MCF 10A (cell line): ENCODE results near the gene TBC1D19. TPM values are rescaled to one million over a fixed set of nuclear protein-coding genes. Genes with fewer than 3 reads are reported as not detected.

Experiments
- BruUV-seq: library from RNA; stranded (reverse); fragments of 400-500 nt; replicated peaks from 2 replicates; lab custom pipeline; 2021; lab: Mats Ljungman, UMichigan
- CTCF ChIA-PET: fragments of 300-600 bp; sonication (Branson Sonifier 250); formaldehyde crosslinking; extraction: SDS; loops from one replicate; lab custom pipeline; 2021; ENCODE audit warnings: antibody characterized with exemption, inconsistent platforms; lab: Yijun Ruan, JAX
- POLR2A ChIA-PET: fragments of 300-600, 350-650 bp; sonication (Branson Sonifier 250); formaldehyde crosslinking; extraction: SDS; loops from one replicate; lab custom pipeline; 2020; ENCODE audit warnings: antibody characterized with exemption, inconsistent platforms; lab: Yijun Ruan, JAX
- DNase-seq: peaks from one replicate; pipeline ENCODE4 v3.0.0-alpha.2; 2018; ENCODE audit not compliant: unreplicated experiment
- H3K27ac Mint-ChIP-seq: one replicate; pipeline ENCODE4 v1.8.0; 2022; ENCODE audit warnings: mild to moderate bottlenecking, low read depth, mixed read lengths; ENCODE audit not compliant: unreplicated experiment
- H3K27me3 Mint-ChIP-seq: one replicate; pipeline ENCODE4 v1.8.0; 2022; ENCODE audit warnings: mixed read lengths; ENCODE audit not compliant: insufficient read depth, unreplicated experiment
- H3K36me3 Mint-ChIP-seq: one replicate; pipeline ENCODE4 v1.8.0; 2022; ENCODE audit warnings: mild to moderate bottlenecking, moderate library complexity, mixed read lengths; ENCODE audit not compliant: insufficient read depth, unreplicated experiment
- H3K4me1 Mint-ChIP-seq: one replicate; pipeline ENCODE4 v1.8.0; 2022; ENCODE audit warnings: mixed read lengths; ENCODE audit not compliant: insufficient read depth, unreplicated experiment
- H3K4me3 Mint-ChIP-seq: one replicate; pipeline ENCODE4 v1.8.0; 2022; ENCODE audit warnings: mild to moderate bottlenecking, moderate library complexity, mixed read lengths; ENCODE audit not compliant: unreplicated experiment
- H3K9me3 Mint-ChIP-seq: one replicate; pipeline ENCODE4 v1.8.0; 2022; ENCODE audit warnings: mixed read lengths; ENCODE audit not compliant: unreplicated experiment
- intact Hi-C: fragments of 100-400 bp; cut with micrococcal nuclease; formaldehyde crosslinking; loops from 2 replicates; pipeline ENCODE4 v1.14.1; 2022
- total RNA-seq: library from RNA; stranded (reverse); gene quantifications from 2 replicates; pipeline ENCODE4 v1.2.3, GENCODE V29; 2022
- TF ChIP-seq, protein P1 (sequence below): fragments of 200-600 bp; IDR thresholded peaks from one replicate; pipeline ENCODE4 v1.8.0; 2022; ENCODE audit warnings: antibody characterized with exemption, mild to moderate bottlenecking; ENCODE audit not compliant: unreplicated experiment

TBC1D19 gene
- total RNA-seq, 1 experiment from 2014 or later = 9.6 TPM

DNA sequence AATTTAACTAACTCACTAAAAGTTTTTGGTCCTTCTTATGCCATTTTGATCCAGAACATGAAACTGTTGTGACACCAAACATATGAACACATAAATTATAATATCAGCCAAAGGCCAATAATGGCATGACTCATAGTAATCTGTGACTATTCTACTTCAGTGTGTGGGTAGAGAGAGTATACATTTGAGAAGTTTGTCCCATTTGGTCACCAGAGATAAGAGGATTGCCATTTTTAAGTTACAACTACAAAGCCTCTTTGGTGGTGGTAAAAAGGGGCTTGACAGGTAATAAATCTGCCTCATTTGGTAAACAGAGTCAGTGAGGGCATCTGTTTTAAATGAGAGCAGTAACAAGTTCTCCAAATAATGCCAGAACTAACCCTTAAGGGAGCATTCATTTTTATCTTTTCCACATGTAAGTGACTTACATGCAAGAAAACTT, 117.9 kb downstream of the TBC1D19 start:
- BruUV-seq = no TSS peak
- ChIA-PET CTCF (no interaction called here), POLR2A (no interaction called here)
- H3K27ac Mint-ChIP-seq = no peak overlapping the region
- DNase-seq = no peak
- H3K9me3 Mint-ChIP-seq = peaks cover 7% of the 10 kb centered on the region
- intact Hi-C loops = no loop called here
- no peak overlapping the region for H3K4me3 Mint-ChIP-seq
- H3K36me3 Mint-ChIP-seq = peaks cover 4% of the 10 kb centered on the region
- TF ChIP-seq, protein P1, sequence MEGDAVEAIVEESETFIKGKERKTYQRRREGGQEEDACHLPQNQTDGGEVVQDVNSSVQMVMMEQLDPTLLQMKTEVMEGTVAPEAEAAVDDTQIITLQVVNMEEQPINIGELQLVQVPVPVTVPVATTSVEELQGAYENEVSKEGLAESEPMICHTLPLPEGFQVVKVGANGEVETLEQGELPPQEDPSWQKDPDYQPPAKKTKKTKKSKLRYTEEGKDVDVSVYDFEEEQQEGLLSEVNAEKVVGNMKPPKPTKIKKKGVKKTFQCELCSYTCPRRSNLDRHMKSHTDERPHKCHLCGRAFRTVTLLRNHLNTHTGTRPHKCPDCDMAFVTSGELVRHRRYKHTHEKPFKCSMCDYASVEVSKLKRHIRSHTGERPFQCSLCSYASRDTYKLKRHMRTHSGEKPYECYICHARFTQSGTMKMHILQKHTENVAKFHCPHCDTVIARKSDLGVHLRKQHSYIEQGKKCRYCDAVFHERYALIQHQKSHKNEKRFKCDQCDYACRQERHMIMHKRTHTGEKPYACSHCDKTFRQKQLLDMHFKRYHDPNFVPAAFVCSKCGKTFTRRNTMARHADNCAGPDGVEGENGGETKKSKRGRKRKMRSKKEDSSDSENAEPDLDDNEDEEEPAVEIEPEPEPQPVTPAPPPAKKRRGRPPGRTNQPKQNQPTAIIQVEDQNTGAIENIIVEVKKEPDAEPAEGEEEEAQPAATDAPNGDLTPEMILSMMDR = no peak
- H3K27me3 Mint-ChIP-seq = no peaks in the 10 kb centered on the region
- no peaks in the 10 kb centered on the region for H3K4me1 Mint-ChIP-seq

DNA sequence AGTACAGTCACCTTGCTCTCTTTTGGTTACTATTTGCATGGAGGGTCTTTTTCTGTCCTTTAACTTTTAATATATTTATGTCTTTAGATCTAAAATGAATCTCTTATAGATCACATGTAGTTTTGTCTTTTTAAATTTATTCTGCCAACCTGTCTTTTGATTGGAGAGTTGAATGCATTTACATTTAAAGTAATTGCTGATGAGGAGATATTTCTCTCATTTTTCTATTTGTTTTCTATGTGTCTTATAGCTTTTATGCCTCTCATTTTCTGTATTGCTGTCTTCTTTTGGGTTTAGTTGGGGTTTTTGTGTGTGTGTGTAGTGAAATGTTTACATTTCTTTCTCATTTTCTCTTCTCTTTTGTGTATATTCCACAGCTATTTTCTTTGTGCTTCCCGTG, 123.5 kb downstream of the TBC1D19 start:
- H3K4me1 Mint-ChIP-seq = no peaks in the 10 kb centered on the region

DNA sequence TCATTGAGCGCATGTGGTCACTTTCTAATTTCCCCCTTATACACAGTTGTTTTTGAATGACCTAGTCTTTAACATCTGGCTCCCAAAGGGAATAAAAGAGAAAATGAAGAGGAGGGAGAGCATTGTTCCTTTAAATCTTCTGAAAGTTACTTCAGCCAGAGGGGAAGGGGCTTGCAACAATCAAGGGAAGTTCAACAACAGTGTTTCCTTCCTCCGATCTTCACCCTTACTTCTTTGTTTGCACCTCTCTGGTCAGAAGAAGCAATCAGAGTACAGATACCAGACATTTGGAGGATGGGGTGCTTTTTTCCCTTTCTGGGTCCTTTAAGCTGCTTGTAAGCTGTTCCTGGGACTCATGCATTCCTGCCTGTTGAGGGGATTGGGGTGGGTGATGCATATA, 125.4 kb downstream of the TBC1D19 start:
- CTCF ChIA-PET = interaction anchor here (0.6 to 1.0 kb wide), 3 partner anchors 250 to 616 kb away, joined by 3 to 7 read pairs (median 5); no protein-coding TSS in a partner anchor
- H3K9me3 Mint-ChIP-seq = peaks cover 10% of the 10 kb centered on the region
- no TSS peak for BruUV-seq

More for the DNA sequence above, 123.5 kb downstream of the TBC1D19 start:
- intact Hi-C loops = no loop called here
- Mint-ChIP-seq H3K27me3 (no peaks in the 10 kb centered on the region), H3K4me3 (no peak overlapping the region), H3K36me3 (no peaks in the 10 kb centered on the region), H3K9me3 (peaks cover 10% of the 10 kb centered on the region), H3K27ac (no peak overlapping the region)
- BruUV-seq = no TSS peak
- ChIA-PET CTCF (interaction anchor here (0.6 kb wide), 1 partner anchor 216 kb away, joined by 3 read pairs; no protein-coding TSS in a partner anchor), POLR2A (no interaction called here)
- TF ChIP-seq, protein P1 = no peak
- DNase-seq = no peak

DNA sequence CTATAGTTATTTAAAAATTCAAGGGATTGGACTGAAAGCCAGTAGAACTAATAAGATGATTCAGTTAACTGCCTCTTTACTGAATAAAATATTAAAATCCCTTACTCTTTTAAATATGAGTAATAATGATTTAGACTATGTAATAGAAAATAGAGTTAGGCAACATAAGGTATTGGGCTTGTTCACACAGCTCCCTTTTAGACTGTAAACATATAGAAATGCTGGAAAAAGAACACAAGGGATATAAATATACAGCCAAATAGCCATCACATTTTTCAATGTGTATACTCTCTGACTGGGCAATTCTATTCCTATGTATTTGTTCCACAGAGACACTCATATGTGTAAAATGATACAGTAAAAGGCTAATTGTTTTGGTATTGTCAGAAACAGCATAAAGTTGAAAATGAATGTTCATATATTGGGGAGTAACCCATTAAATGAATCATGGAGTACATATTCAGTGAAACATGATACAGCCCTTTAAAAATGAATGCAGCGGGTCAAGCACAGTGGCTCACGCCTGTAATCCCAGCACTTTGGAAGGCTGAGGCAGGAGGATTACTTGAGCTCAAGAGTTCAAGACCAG, 129.8 kb downstream of the TBC1D19 start:
- H3K4me3 Mint-ChIP-seq = no peak overlapping the region
- TF ChIP-seq, protein P1 = no peak
- H3K9me3 Mint-ChIP-seq = peaks cover 5% of the 10 kb centered on the region
- no peaks in the 10 kb centered on the region for H3K36me3 Mint-ChIP-seq
- intact Hi-C loops = no loop called here
- POLR2A ChIA-PET = no interaction called here
- no TSS peak for BruUV-seq
- H3K27me3 Mint-ChIP-seq = no peaks in the 10 kb centered on the region
- H3K27ac Mint-ChIP-seq = no peak overlapping the region
- peaks cover 8% of the 10 kb centered on the region for H3K4me1 Mint-ChIP-seq
- DNase-seq = no peak
- CTCF ChIA-PET = interaction anchor here (1.6 kb wide), 1 partner anchor 297 kb away, joined by 4 read pairs; no protein-coding TSS in a partner anchor

More for the DNA sequence above, 125.4 kb downstream of the TBC1D19 start:
- Mint-ChIP-seq H3K27me3 (no peaks in the 10 kb centered on the region), H3K4me3 (no peak overlapping the region), H3K36me3 (no peaks in the 10 kb centered on the region), H3K4me1 (no peaks in the 10 kb centered on the region), H3K27ac (no peak overlapping the region)
- intact Hi-C loops = no loop called here
- TF ChIP-seq, protein P1 = no peak
- no peak for DNase-seq
- POLR2A ChIA-PET = no interaction called here
